ENCODE results near the gene KRT86. TPM values are rescaled to one million over a fixed set of nuclear protein-coding genes. Genes with fewer than 3 reads are reported as not detected.
"Not testable (repeated sequence)": the region's sequence is repeated elsewhere in the genome, so short reads cannot be mapped to it uniquely, and the experiment has no call there.

The KRT86 gene
- total and polyA plus RNA-seq, 12 donors: 0.61 to 6.2 (median 1.3) TPM; not detected in 2

- TF ChIP-seq, protein P1, sequence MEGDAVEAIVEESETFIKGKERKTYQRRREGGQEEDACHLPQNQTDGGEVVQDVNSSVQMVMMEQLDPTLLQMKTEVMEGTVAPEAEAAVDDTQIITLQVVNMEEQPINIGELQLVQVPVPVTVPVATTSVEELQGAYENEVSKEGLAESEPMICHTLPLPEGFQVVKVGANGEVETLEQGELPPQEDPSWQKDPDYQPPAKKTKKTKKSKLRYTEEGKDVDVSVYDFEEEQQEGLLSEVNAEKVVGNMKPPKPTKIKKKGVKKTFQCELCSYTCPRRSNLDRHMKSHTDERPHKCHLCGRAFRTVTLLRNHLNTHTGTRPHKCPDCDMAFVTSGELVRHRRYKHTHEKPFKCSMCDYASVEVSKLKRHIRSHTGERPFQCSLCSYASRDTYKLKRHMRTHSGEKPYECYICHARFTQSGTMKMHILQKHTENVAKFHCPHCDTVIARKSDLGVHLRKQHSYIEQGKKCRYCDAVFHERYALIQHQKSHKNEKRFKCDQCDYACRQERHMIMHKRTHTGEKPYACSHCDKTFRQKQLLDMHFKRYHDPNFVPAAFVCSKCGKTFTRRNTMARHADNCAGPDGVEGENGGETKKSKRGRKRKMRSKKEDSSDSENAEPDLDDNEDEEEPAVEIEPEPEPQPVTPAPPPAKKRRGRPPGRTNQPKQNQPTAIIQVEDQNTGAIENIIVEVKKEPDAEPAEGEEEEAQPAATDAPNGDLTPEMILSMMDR (IDR thresholded peaks at IDR 0.05): no peak
- Histone ChIP-seq H3K4me1 (replicated peaks in 1 of 2) (peaks cover 5 to 15% of the 10 kb centered on the region in 2 donors), H3K27me3 (no peaks in the 10 kb centered on the region), H3K36me3 (replicated peaks in 1 of 2) (no peaks in the 10 kb centered on the region), H3K4me3 (no peak overlapping the region), H3K27ac (no peak overlapping the region), H3K9me3 (replicated peaks in 1 of 3) (no peaks in the 10 kb centered on the region)
- intact Hi-C loops (cut with DNase I): no loop called here
- DNase-seq: no peak
- 67 to 87% (median 75%) methylated on average over 7 of the region's 7 CpGs for WGBS, 4 donors
Measured at GRCh38 chr12:52254965-52255751, 19.3 kb upstream of the KRT86 start.

DNA sequence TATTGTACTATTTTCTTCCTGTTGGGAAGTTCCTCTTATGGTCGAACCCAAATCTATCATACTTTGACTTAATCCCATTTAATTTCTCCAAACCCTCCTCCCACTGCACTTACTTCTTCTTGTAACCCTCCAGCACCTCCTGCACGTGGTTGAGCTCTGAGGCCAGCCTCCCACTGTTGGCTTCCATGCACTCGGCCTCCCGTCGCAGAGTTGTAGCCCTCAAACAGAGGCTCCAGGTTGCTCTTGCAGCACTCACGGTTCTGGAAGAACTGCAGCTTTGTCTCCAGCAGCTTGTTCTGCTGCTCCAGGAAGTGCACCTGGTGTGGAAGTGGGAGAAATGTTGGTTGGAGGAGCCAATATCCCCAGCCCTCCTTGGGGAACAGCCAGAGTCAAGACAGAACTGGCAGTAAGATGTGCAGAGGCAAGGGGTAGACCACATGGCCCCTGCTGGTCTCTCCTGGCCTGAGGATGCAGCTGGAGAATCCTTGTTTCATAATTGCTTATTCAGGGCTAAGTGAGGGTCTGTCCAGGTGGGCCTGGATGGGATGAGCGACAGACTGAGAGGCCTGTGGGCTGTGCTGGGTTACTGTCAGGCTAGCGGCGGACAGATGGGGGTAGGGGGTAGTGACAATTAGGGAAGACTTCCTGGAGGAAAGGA is 18.4 kb upstream of the KRT86 start:
- intact Hi-C loops (cut with DNase I): no loop called here
- no peaks in the 10 kb centered on the region for H3K9me3 ChIP-seq (replicated peaks in 1 of 3)
- H3K27ac ChIP-seq: no peak overlapping the region
- H3K4me3 ChIP-seq: no peak overlapping the region
- H3K4me1 ChIP-seq (replicated peaks in 1 of 2): peaks cover 5 to 16% of the 10 kb centered on the region in 2 donors
- H3K27me3 ChIP-seq: no peaks in the 10 kb centered on the region
- DNase-seq: no peak
- TF ChIP-seq, protein P1 (IDR thresholded peaks at IDR 0.05): no peak
- no peak for TF ChIP-seq POLR2A (IDR thresholded peaks at IDR 0.05)
- H3K36me3 ChIP-seq (replicated peaks in 1 of 2): no peaks in the 10 kb centered on the region
- WGBS, 4 donors: 85 to 94% (median 89%) methylated on average over 9 of the region's 9 CpGs

DNA sequence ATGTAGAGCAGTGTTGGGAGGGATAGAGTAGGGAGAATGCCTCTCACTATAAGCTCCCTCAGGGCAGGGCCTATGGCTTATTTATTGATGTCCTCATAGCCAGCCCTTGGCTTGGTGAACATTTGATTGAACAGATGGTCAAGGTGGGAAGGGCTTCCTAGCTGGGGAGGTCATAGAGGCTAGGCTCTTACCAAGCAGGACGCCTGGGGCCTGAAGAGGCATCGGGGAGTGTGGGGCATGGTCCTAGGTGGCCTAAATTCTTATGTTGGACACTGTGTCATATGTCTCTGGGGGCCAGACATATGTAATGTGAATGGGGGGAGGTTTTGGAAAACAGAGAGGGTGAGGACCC is 17.9 kb upstream of the KRT86 start:
- no peak overlapping the region for H3K27ac ChIP-seq
- DNase-seq: no peak
- H3K4me3 ChIP-seq: no peak overlapping the region
- H3K27me3 ChIP-seq: no peaks in the 10 kb centered on the region
- no peak for TF ChIP-seq POLR2A (IDR thresholded peaks at IDR 0.05)
- TF ChIP-seq, protein P1 (IDR thresholded peaks at IDR 0.05): no peak
- intact Hi-C loops (cut with DNase I): no loop called here
- H3K4me1 ChIP-seq (replicated peaks in 1 of 2): peaks cover 5 to 16% of the 10 kb centered on the region in 2 donors
- no peaks in the 10 kb centered on the region for H3K36me3 ChIP-seq (replicated peaks in 1 of 2)
- 45 to 67% (median 51%) methylated on average over 2 of the region's 2 CpGs for WGBS, 4 donors
- H3K9me3 ChIP-seq (replicated peaks in 1 of 3): no peaks in the 10 kb centered on the region

DNA sequence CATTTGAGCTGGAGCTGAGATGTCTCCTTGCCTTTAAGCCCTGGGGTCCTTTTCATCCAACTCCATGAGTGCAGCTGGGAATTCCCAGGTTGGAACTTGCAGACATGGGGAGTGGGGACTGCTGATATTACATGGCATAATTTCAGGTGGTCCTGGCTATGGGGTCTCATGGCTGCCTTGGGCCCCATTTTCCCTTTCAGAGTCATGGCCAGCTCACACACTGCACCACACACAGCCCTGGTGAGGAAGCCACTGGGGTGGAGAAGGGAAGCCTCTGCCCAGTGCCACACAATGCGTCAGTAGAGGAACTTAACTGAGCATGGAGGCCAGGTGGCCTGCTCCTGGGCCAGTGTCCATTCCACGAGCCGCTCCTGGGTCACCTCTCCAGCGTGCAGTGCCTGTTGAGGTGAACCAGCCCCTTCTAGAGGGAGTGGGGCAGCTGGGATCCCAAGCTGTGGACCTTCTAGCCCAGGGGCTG is 17.3 kb upstream of the KRT86 start:
- Histone ChIP-seq H3K27ac (no peak overlapping the region), H3K4me1 (replicated peaks in 1 of 2) (peaks cover 5 to 16% of the 10 kb centered on the region in 2 donors), H3K4me3 (no peak overlapping the region), H3K36me3 (replicated peaks in 1 of 2) (no peaks in the 10 kb centered on the region), H3K27me3 (no peaks in the 10 kb centered on the region), H3K9me3 (replicated peaks in 1 of 3) (no peaks in the 10 kb centered on the region)
- intact Hi-C loops (cut with DNase I): no loop called here
- no peak for DNase-seq
- TF ChIP-seq, protein P1 (IDR thresholded peaks at IDR 0.05): no peak
- TF ChIP-seq POLR2A (IDR thresholded peaks at IDR 0.05): no peak
- 73 to 98% (median 92%) methylated on average over 3 to 4 of the region's 4 CpGs; no CpG with 5 or more reads in 1 of the 4 donors for WGBS, 4 donors

GRCh38 chr12:52257922-52258321 is 16.5 kb upstream of the KRT86 start:
- H3K4me3 ChIP-seq, H3K27ac ChIP-seq, DNase-seq: not testable (repeated sequence)

More at GRCh38 chr12:52257922-52258321, 16.5 kb upstream of the KRT86 start:
- H3K36me3 ChIP-seq (replicated peaks in 1 of 2); H3K9me3 ChIP-seq (replicated peaks in 1 of 3); intact Hi-C loops (cut with DNase I); H3K27me3 ChIP-seq: not testable (repeated sequence)
- H3K4me1 ChIP-seq (replicated peaks in 1 of 2): peaks cover 5 to 16% of the 10 kb centered on the region in 2 donors
- WGBS, 4 donors: 47 to 87% (median 64%) methylated on average over 5 to 13 of the region's 13 CpGs
